ENCODE data around the gene SNX8.

DNA sequence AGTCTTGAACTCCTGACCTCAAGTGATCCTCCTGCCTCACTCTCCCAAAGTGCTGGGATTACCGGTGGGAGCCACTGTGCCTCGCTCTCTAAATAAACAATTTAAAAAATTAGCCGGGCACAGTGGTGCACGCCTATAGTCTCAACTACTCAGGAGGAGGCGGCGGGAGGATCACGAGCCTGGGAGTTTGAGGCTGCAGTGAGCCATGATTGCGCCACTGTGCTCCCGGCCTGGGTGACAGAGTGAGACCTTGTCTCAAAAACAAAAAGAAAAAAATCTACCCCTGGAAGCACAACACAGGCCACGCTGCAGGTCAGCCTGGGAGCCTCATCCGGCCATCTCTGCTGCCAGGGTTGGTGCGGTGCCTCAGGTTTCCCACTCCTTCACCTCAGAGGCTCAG, 36.6 kb upstream of the SNX8 start:
- TF ChIP-seq TEAD4 (IDR thresholded peaks at IDR 0.05): no peak
- TF ChIP-seq, protein P1, sequence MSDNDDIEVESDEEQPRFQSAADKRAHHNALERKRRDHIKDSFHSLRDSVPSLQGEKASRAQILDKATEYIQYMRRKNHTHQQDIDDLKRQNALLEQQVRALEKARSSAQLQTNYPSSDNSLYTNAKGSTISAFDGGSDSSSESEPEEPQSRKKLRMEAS (IDR thresholded peaks at IDR 0.05): no peak
- TF ChIP-seq NFIC (IDR thresholded peaks at IDR 0.05): no peak
- no peak for TF ChIP-seq TCF12 (IDR thresholded peaks at IDR 0.05; ENCODE audit: low read depth)
- no peak for TF ChIP-seq EP300 (IDR thresholded peaks at IDR 0.05; ENCODE audit: borderline replicate concordance)
- TF ChIP-seq RAD21 (IDR thresholded peaks at IDR 0.05; ENCODE audit: low read depth): no peak

All from Ishikawa (cell line).